Loucy (cell line): ENCODE data around the gene TMEM89.
A peak's percentile ranks its signal among the peaks of the same experiment; 100 is the strongest.

ENCODE experiments used
- H2AFZ ChIP-seq: fragments of 200-600 bp; sonication (generic); 2 replicates; pipeline ENCODE4 v1.6.0; 2016; ENCODE audit warnings: antibody characterized with exemption, mild to moderate bottlenecking, low read length, moderate library complexity
- H3F3A ChIP-seq: fragments of 200-600 bp; 2 replicates; pipeline ENCODE4 v1.6.0; 2016; ENCODE audit warnings: antibody characterized with exemption, low read depth, mild to moderate bottlenecking
- H3K27me3 ChIP-seq: fragments of 200-600 bp; sonication (generic); 2 replicates; pipeline ENCODE4 v1.6.1; 2014; ENCODE audit warnings: low read length, mild to moderate bottlenecking; ENCODE audit not compliant: insufficient read depth, poor library complexity, severe bottlenecking
- H3K36me3 ChIP-seq: fragments of 200-600 bp; sonication (generic); 2 replicates; pipeline ENCODE4 v1.6.1; 2016; ENCODE audit warnings: low read length; ENCODE audit not compliant: insufficient read depth
- H3K4me1 ChIP-seq: fragments of 200-600 bp; sonication (generic); 2 replicates; pipeline ENCODE4 v1.5.1; 2014; ENCODE audit warnings: low read length, mild to moderate bottlenecking; ENCODE audit not compliant: insufficient read depth, poor library complexity, severe bottlenecking
- H3K4me2 ChIP-seq: fragments of 200-600 bp; sonication (generic); 2 replicates; pipeline ENCODE4 v1.6.0; 2014; ENCODE audit warnings: antibody characterized with exemption, low read length, low read depth, mild to moderate bottlenecking; ENCODE audit not compliant: poor library complexity, severe bottlenecking
- H3K4me3 ChIP-seq: fragments of 200-600 bp; sonication (generic); 2 replicates; pipeline ENCODE4 v1.5.1; 2014; ENCODE audit warnings: low read length, mild to moderate bottlenecking, mixed read lengths; ENCODE audit not compliant: poor library complexity, severe bottlenecking
- H3K79me2 ChIP-seq: fragments of 200-600 bp; sonication (generic); 2 replicates; pipeline ENCODE4 v1.6.1; 2014; ENCODE audit warnings: low read length; ENCODE audit not compliant: insufficient read depth
- H3K9ac ChIP-seq: fragments of 200-600 bp; sonication (generic); 2 replicates; pipeline ENCODE4 v1.6.0; 2014; ENCODE audit warnings: mild to moderate bottlenecking, low read depth, low read length, moderate library complexity; ENCODE audit not compliant: poor library complexity, severe bottlenecking
- H3K9me2 ChIP-seq: fragments of 200-600 bp; sonication (generic); replicated peaks from 2 replicates; pipeline ENCODE4 v1.6.1; 2016; ENCODE audit warnings: low read depth, low read length, mixed read lengths
- H3K9me3 ChIP-seq: fragments of 200-600 bp; sonication (generic); 2 replicates; pipeline ENCODE4 v1.6.1; 2014; ENCODE audit warnings: mild to moderate bottlenecking, antibody characterized with exemption, low read length, low read depth; ENCODE audit not compliant: insufficient read depth
- H4K20me1 ChIP-seq: fragments of 200-600 bp; sonication (generic); 2 replicates; pipeline ENCODE4 v1.6.0; 2014; ENCODE audit warnings: antibody characterized with exemption, low read length, mild to moderate bottlenecking; ENCODE audit not compliant: insufficient read depth, poor library complexity, severe bottlenecking
- CTCF ChIP-seq: fragments of 200-600 bp; sonication (generic); conservative IDR thresholded peaks from 2 replicates; pipeline ENCODE4 v1.5.1; 2014; ENCODE audit warnings: mild to moderate bottlenecking, antibody characterized with exemption, low read length
- EZH2phosphoT487 ChIP-seq: fragments of 200-600 bp; IDR thresholded peaks from 2 replicates; pipeline ENCODE4 v1.6.1; 2018; ENCODE audit warnings: antibody characterized with exemption, mild to moderate bottlenecking, moderate library complexity, borderline replicate concordance

The TMEM89 gene

GRCh38 chr3:48656061-48656840 is 34.7 kb upstream of the TMEM89 start:
- H3K36me3 ChIP-seq, result no peaks in the 10 kb centered on the region
- H3K27me3 ChIP-seq, result no peaks in the 10 kb centered on the region
- no peaks in the 10 kb centered on the region for H3K9me2 ChIP-seq
- H3K4me3 ChIP-seq, result peak overlapping the region; percentile 71
- H4K20me1 ChIP-seq, result no peaks in the 10 kb centered on the region
- peak overlapping the region; percentile 57 for H3K4me2 ChIP-seq
- no peaks in the 10 kb centered on the region for H3F3A ChIP-seq
- TF ChIP-seq CTCF, result peak; percentile 48
- no peak for TF ChIP-seq EZH2phosphoT487
- peak overlapping the region; percentile 75; the same call in 1 of the 2 replicates for H2AFZ ChIP-seq
- no peaks in the 10 kb centered on the region for H3K79me2 ChIP-seq
- peak overlapping the region; percentile 54 for H3K9ac ChIP-seq
- no peaks in the 10 kb centered on the region for H3K9me3 ChIP-seq
- no peaks in the 10 kb centered on the region for H3K4me1 ChIP-seq

- no peaks in the 10 kb centered on the region for H4K20me1 ChIP-seq
- H3K36me3 ChIP-seq, result no peaks in the 10 kb centered on the region
- peak overlapping the region; percentile 71 for H3K4me3 ChIP-seq
- H3K9ac ChIP-seq, result peak overlapping the region; percentile 54
- H3K9me2 ChIP-seq, result no peaks in the 10 kb centered on the region
- H3K9me3 ChIP-seq, result no peaks in the 10 kb centered on the region
- H2AFZ ChIP-seq, result no peak overlapping the region
- TF ChIP-seq CTCF, result no peak
- TF ChIP-seq EZH2phosphoT487, result no peak
- H3K4me1 ChIP-seq, result no peaks in the 10 kb centered on the region
- no peaks in the 10 kb centered on the region for H3K27me3 ChIP-seq
- no peaks in the 10 kb centered on the region for H3K79me2 ChIP-seq
- no peaks in the 10 kb centered on the region for H3F3A ChIP-seq
- peak overlapping the region; percentile 57 for H3K4me2 ChIP-seq
Measured at GRCh38 chr3:48655606-48656005, 34.0 kb upstream of the TMEM89 start.

GRCh38 chr3:48655063-48655462 is 33.5 kb upstream of the TMEM89 start:
- Histone ChIP-seq H3K4me1 (no peaks in the 10 kb centered on the region), H3K36me3 (no peaks in the 10 kb centered on the region), H3F3A (no peaks in the 10 kb centered on the region), H3K4me3 (peak overlapping the region; percentile 71), H4K20me1 (no peaks in the 10 kb centered on the region), H3K27me3 (no peaks in the 10 kb centered on the region), H3K4me2 (peak overlapping the region; percentile 57), H2AFZ (no peak overlapping the region), H3K9me3 (no peaks in the 10 kb centered on the region), H3K9ac (peak overlapping the region; percentile 54), H3K9me2 (no peaks in the 10 kb centered on the region), H3K79me2 (no peaks in the 10 kb centered on the region)
- TF ChIP-seq EZH2phosphoT487, result no peak
- TF ChIP-seq CTCF, result no peak
